HG02642 (cell line): Measurements from ENCODE around the gene PDZRN3.

ENCODE experiments used
- ATAC-seq: cut with Tn5 transposase; IDR thresholded peaks from one replicate; pipeline ENCODE4 v1.9.1; 2021; ENCODE audit warnings: mild to moderate bottlenecking; ENCODE audit not compliant: unreplicated experiment, poor library complexity

PDZRN3 gene

DNA sequence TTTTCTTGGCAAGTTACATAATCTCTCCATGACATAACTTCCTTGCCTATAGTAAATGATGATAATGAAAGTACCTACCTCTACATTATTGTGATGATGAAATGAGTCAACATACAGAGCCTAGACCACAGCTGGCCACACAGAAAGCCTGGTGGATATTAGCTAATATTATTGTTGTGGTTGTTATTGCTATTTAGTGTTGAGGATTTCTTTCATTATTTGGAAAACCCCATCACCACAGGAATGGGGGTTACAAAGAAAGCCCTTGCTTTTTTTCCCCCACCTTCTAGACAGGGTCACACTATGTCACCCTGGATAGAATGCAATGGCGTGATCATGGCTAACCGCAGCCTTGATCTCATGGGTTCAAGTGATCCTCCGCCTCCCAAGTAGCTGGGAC is 125.0 kb downstream of the PDZRN3 start:
- ATAC-seq = no peak

DNA sequence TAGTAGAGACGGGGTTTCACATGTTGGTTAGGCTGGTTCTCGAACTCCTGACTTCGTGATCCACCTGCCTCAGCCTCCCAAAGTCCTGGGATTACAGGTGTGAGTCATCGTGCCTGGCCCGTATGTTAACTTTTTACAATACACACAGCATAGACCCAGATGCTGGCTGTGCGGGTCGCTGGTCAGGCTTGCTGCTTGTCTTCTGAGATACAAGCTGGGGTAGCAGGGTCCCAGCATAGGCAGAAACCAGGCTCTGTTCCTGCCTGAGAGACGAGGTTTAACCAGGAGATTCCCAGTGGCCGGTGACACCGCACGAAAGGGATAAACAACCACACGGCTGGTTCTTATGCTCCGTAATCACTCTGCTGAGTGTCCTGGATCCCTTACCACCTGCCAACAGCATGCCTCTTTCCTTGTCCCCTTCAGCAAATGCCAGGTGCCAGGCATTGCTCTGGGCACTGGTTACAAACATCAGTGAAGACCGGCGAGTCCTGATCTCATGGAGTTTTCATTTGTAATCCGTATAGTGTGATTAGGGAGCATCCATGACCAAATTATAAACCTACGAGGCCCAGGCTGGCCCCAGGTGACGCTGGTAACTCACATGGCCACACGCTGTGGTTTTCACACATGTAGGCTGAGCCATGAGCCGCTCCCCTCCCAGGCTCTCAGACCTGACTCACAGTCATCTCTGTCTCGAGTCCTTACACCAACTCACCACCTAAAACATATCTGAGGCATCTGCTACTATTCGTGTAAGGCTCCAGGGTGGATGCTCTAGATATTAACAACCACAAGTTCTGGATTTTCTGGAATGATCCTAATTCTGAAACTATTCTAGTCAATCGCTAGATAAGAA is 125.7 kb downstream of the PDZRN3 start:
- peak; percentile 39 for ATAC-seq

DNA sequence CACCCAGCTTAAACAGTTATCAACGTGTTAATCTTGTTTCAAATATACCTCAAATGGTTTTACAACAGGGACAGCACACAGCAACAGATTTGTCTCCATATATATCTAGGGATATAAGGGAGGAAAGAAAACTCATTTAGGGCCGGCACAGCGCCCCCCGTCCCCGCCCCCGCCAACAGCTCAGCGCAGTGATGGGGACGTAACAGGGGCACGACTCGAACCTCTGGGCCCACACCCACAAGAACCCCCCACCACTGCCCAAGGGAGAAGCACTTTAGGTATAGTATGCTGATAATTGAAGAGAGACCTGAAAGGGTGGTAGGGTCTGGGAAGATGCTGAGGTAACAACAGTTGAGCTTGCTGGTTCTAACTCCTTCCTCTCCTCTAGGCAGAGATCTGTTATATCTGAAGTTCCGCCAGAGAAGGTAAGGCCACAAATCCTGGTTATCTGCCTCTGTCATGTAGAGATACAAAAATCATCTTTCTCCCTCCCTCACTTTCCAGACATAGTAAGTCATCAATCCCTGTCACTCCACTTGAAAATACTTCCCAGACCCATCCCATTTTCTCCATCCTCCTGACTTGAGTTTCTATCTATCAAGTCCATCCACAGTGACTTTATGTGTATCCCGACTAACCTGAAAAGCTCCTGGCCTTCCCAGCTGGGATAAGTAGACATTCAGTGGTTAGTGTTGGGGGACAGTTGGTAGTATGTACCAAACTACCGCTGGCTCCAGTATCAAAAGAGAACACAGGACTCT is 126.9 kb downstream of the PDZRN3 start:
- ATAC-seq = no peak

DNA sequence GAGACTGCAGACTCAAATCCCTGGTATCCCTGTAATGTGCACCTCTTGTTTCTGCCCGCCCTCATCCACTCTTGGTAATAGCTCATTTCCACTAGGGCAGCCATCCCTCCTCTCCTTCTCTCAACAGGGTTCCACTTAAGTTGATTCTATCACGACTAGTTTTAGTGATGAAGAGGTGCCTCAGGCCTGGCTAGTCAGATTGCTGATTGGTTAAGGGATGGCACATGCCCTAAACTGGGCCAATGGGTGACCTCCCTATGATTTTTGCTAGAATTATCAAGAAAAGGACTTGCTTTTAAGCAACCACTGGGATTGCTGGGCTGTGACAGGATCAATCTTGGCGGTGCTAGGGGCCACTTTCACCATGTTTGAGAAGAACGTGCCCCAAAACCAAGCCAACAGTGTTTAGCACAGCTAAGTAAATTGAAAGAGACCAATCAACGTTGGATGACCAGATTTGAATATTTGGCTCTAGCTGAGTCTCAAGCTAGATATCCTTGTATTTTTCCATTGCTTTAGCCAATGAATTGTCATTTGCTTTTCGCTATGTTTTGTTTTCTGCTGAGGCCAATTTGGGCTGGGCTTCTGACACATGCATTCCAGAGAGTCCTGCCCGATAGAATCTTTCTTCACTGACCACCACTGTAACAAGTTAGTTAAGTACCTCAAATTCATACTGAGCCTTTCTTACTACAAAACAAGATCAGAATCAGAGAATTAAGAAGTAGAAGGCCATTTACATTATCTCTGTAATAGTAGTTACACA is 131.0 kb downstream of the PDZRN3 start:
- ATAC-seq = no peak

- ATAC-seq = no peak
Observed at GRCh38 chr3:73492186-73492585, 132.6 kb downstream of the PDZRN3 start.

DNA sequence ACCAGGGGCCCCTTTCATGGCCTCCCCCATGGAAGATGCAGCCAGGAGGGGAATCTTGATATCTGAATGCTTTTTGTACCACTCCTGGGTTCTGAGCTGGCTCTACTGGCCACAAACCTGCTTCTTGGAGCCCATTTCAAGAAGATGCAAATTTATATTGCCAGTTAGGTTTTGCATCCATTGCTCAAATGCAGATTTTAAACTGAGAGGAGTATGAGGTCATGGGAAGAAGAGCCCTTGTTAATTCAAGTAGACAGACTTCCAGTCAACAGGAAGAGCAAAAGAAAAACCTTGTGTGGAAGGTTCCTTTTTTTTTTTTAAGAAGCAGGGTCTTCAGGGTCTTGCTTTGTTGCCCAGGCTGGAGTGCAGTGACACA is 133.5 kb downstream of the PDZRN3 start:
- no peak for ATAC-seq

- no peak for ATAC-seq
Observed at GRCh38 chr3:73490453-73491286, 134.1 kb downstream of the PDZRN3 start.

DNA sequence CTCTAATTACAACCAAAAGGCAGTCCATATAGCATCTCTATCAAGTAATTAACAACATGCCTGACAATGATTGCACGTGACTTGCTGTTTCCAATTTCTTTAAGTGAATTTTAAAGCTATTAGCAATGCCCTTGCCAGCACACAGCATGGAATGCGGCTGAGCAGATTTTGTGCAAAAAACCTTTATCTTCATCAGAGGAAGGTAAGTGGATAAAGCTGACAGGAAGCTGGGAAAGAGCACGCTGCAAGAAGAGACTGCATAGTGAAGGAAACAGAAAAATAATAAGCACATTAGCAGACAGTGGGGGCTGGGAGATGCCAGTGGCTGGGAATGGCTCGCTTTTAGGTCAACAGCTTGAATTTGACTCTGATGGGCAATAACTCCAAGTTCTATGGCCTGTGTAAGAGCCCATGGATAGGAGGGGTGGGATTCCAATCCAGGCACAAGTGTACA is 138.8 kb downstream of the PDZRN3 start:
- no peak for ATAC-seq

GRCh38 chr3:73484656-73485248 is 140.0 kb downstream of the PDZRN3 start:
- ATAC-seq = peak; percentile 94

GRCh38 chr3:73481888-73482287 is 142.9 kb downstream of the PDZRN3 start:
- ATAC-seq = no peak

DNA sequence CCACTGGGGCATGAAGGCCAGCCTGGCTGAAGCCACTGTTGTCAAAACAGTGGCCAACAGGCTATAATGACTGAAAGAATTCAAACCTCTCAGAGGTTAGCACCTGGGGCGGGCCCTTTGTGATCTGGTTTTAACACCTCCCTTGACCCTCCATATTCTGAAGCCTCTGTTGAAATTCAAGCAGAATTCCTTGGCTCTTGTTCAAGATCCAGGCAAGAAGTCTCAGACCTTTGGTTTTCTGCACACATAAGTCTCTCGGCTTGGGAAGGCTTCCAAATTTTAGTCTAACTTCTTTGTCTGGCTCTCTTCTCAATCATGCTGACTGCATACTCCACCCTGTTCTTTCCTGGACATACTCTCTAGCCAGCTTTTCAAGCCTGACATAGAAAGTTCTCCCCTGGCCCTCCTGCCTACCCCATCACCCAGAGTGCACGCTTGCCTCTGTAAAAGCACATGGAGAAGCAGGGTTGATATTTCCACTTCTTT is 144.5 kb downstream of the PDZRN3 start:
- no peak for ATAC-seq

- no peak for ATAC-seq
Observed at GRCh38 chr3:73479325-73479724, 145.4 kb downstream of the PDZRN3 start.

DNA sequence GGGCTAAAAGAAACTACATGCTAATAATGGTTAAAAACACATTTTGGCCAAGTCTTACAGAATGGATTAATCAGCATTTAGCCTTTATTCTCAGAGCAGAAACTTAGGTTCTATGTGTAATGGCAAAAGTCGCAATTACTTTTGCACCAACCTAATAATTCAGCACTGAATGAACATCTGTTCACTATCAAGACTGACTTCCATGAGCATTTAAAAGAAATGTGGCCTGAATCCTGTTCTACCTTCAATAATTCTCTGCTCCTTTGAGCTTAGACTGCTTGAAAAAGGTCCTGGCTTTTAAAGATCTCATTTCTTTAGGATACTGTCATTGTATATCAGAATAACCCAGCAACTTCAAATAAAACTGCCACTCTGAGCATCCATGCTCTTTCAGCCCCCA is 145.9 kb downstream of the PDZRN3 start:
- ATAC-seq = no peak

- no peak for ATAC-seq
Observed at GRCh38 chr3:73475717-73476116, 149.0 kb downstream of the PDZRN3 start.

DNA sequence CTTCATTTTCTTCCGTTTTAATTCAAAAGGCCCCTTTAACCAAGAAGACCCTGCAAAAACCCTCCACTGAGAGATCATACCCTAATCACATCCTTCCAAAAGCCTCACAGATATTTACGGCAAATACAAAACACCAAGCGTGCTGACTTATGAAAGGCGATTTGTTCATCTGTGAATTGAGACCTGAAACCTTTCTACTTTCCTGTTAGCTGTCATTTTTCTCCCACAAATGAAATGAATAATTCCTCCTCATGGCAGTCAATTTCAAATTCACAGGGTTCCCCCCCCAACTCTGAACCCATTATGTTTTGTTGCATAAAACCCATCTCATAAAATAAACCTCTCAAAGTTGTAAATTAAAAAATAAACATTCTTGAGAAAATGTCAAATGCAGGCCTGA is 149.6 kb downstream of the PDZRN3 start:
- no peak for ATAC-seq

DNA sequence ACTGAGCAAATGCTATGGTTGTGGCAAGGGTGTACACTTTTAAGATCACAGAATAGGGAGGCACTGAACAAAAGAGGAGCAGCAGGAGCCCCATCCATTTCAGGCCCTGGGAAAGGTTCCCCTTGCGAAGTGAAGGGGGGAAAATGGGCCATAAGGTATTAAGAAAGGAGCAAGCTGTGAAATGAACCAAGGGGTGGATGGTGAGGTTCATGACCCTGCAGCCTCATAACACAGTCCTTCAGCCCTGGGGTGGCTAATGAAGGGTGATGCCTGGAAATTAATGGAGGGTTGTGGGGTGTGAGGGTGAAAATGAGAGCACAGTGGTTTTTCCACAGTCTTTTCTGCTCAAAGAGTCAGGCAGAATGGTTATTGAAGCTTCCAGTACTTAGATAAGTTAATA is 150.1 kb downstream of the PDZRN3 start:
- ATAC-seq = no peak

GRCh38 chr3:73473898-73474416 is 150.8 kb downstream of the PDZRN3 start:
- no peak for ATAC-seq

DNA sequence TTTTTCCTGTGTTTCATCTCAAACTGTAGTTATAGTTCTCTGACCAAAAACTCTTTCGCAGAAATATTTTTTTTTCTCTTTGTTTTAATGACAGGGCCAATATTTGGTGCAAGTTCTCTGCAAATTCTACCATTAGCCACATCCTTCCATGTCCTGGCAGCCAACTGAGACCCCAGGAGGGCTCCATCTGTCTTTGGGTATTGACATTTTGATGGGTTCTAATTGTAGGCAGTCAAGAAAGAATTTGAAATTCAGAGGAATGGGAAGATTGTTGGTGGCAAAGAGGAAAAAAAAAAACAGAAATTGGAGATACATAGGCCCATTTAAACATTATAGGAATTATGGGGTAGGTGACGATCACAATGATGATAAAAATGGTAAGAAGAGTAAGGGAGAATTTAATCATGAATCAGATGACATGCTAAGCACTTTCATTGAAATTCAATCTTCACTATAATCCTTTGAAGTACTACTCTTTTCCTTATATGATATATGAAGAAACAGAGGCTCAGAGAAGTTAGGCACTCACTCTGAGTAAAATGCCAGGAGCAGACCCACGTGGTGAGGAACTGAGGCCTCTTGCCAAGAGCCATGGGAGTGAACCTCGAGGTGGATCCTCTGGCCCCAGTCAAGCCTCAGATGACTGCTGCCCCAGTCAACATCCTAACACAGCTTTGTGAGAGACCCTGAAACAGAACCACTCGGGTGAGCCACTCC is 151.4 kb downstream of the PDZRN3 start:
- ATAC-seq = no peak
